Astrocyte (in vitro differentiated cells and primary cell): ENCODE results near the gene SLCO2A1. TPM values are rescaled to one million over a fixed set of nuclear protein-coding genes. Genes with fewer than 3 reads are reported as not detected.

Experiments
- total RNA-seq: library from RNA; stranded (reverse); gene quantifications from 2 replicates; pipeline ENCODE4 v1.2.1, GENCODE V29; 2021

The SLCO2A1 gene
- total RNA-seq, 1 donor from 2014 or later = 2.1 TPM

Other genes starting within 250 kb of the SLCO2A1 start
- 83.8 and 99.4 TPM in 2 replicates for gene SRPRB, start 224.1 kb downstream of the SLCO2A1 start, total RNA-seq
- 60.5 and 61.8 TPM in 2 replicates for gene RAB6B, start 134.0 kb downstream of the SLCO2A1 start, total RNA-seq
- gene RYK, start 220.9 kb upstream of the SLCO2A1 start, total RNA-seq = 57.1 and 58.0 TPM in 2 replicates